ENCODE measurements around the gene IGFBP5.

IGFBP5 gene

DNA sequence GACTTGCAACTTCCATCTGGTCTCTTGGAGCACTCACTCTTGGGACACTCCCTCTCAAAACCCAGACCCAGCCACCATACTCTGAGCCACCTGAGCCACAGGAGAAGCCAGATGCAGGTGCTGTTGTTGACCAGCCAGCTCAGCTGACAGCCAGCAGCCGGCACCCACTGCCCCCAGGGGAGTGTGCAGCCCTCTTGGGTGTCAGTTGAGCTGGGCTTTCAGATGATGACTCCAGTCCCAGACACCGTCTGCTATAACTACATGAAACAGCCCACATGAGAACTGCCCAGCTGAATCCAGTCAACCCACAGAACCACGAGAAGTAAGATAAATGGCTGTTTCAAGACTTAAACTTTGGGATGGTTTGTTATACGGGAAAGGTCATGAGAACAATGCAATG, 72.8 kb downstream of the IGFBP5 start:
- peaks cover 12% of the 10 kb centered on the region for H3K27me3 ChIP-seq (replicated peaks; ENCODE audit: control insufficient read depth, insufficient read depth, low read length)
- H3K9me3 ChIP-seq (ENCODE audit: control insufficient read depth, low read length): peaks cover 7% of the 10 kb centered on the region
- H3K4me3 ChIP-seq (ENCODE audit: low read length): no peak overlapping the region
- no peak overlapping the region for H3K9ac ChIP-seq (ENCODE audit: low read length)
- DNase-seq (ENCODE audit: low read depth): no peak
- peaks cover 16% of the 10 kb centered on the region for H3K4me1 ChIP-seq (ENCODE audit: control insufficient read depth, insufficient read depth, low read length)
- H3K36me3 ChIP-seq (ENCODE audit: control insufficient read depth, insufficient read depth, low read length, severe bottlenecking): no peaks in the 10 kb centered on the region
